T-helper 2 cell treated with Interferon-gamma antibody and Interleukin-4, amounts not matched to agents 5 μg/mL and 100 μg/mL, for 36 hours (primary cell): Measurements from ENCODE around the gene PSEN2.
"Not testable (repeated sequence)": the region's sequence is repeated elsewhere in the genome, so short reads cannot be mapped to it uniquely, and the experiment has no call there.

Experiments used
- DNase-seq: peaks from one replicate; pipeline ENCODE4 v3.0.0; 2021; ENCODE audit warnings: low spot score
- H3K27ac Mint-ChIP-seq: one replicate; pipeline ENCODE4 v1.8.0; 2021; ENCODE audit warnings: mild to moderate bottlenecking, mixed read lengths
- H3K27me3 Mint-ChIP-seq: one replicate; pipeline ENCODE4 v1.8.0; 2021; ENCODE audit warnings: low read depth, mixed read lengths
- H3K36me3 Mint-ChIP-seq: one replicate; pipeline ENCODE4 v1.8.0; 2021; ENCODE audit warnings: low read depth, mixed read lengths
- H3K4me1 Mint-ChIP-seq: one replicate; pipeline ENCODE4 v1.8.0; 2021; ENCODE audit warnings: low read depth, mixed read lengths
- H3K4me3 Mint-ChIP-seq: one replicate; pipeline ENCODE4 v1.8.0; 2022; ENCODE audit warnings: mild to moderate bottlenecking, moderate library complexity, mixed read lengths
- H3K9me3 Mint-ChIP-seq: one replicate; pipeline ENCODE4 v1.8.0; 2021; ENCODE audit warnings: mixed read lengths

Gene PSEN2

GRCh38 chr1:226902601-226903000 is 32.2 kb downstream of the PSEN2 start:
- H3K9me3 Mint-ChIP-seq = no peaks in the 10 kb centered on the region
- H3K27me3 Mint-ChIP-seq = no peaks in the 10 kb centered on the region
- no peaks in the 10 kb centered on the region for H3K36me3 Mint-ChIP-seq
- H3K27ac Mint-ChIP-seq = no peak overlapping the region
- no peaks in the 10 kb centered on the region for H3K4me1 Mint-ChIP-seq
- no peak for DNase-seq
- no peak overlapping the region for H3K4me3 Mint-ChIP-seq

- Mint-ChIP-seq H3K9me3 (no peaks in the 10 kb centered on the region), H3K27me3 (no peaks in the 10 kb centered on the region), H3K4me3 (no peak overlapping the region), H3K36me3 (no peaks in the 10 kb centered on the region), H3K4me1 (no peaks in the 10 kb centered on the region), H3K27ac (peak overlapping the region; percentile 21)
- DNase-seq = no peak
Observed at GRCh38 chr1:226903819-226904716, 33.7 kb downstream of the PSEN2 start.

- no peaks in the 10 kb centered on the region for H3K9me3 Mint-ChIP-seq
- H3K36me3 Mint-ChIP-seq = no peaks in the 10 kb centered on the region
- no peak overlapping the region for H3K27ac Mint-ChIP-seq
- H3K27me3 Mint-ChIP-seq = no peaks in the 10 kb centered on the region
- H3K4me3 Mint-ChIP-seq = no peak overlapping the region
- no peak for DNase-seq
- H3K4me1 Mint-ChIP-seq = no peaks in the 10 kb centered on the region
Observed at GRCh38 chr1:226904772-226905171, 34.4 kb downstream of the PSEN2 start.

- no peak overlapping the region for H3K4me3 Mint-ChIP-seq
- H3K9me3 Mint-ChIP-seq = no peaks in the 10 kb centered on the region
- no peaks in the 10 kb centered on the region for H3K27me3 Mint-ChIP-seq
- H3K4me1 Mint-ChIP-seq = no peaks in the 10 kb centered on the region
- no peak overlapping the region for H3K27ac Mint-ChIP-seq
- peaks cover 4% of the 10 kb centered on the region for H3K36me3 Mint-ChIP-seq
- DNase-seq = no peak
Observed at GRCh38 chr1:226908419-226908818, 38.0 kb downstream of the PSEN2 start.

GRCh38 chr1:226908913-226909312 is 38.5 kb downstream of the PSEN2 start:
- H3K27ac Mint-ChIP-seq = no peak overlapping the region
- no peaks in the 10 kb centered on the region for H3K4me1 Mint-ChIP-seq
- H3K36me3 Mint-ChIP-seq = peaks cover 4% of the 10 kb centered on the region
- no peaks in the 10 kb centered on the region for H3K9me3 Mint-ChIP-seq
- no peaks in the 10 kb centered on the region for H3K27me3 Mint-ChIP-seq
- H3K4me3 Mint-ChIP-seq = no peak overlapping the region
- no peak for DNase-seq

GRCh38 chr1:226912587-226913176 is 42.3 kb downstream of the PSEN2 start:
- Mint-ChIP-seq H3K27ac (no peak overlapping the region), H3K9me3 (no peaks in the 10 kb centered on the region), H3K4me1 (peaks cover 17% of the 10 kb centered on the region), H3K36me3 (peaks cover 4% of the 10 kb centered on the region), H3K27me3 (no peaks in the 10 kb centered on the region), H3K4me3 (no peak overlapping the region)
- no peak for DNase-seq

GRCh38 chr1:226915672-226915995 is 45.2 kb downstream of the PSEN2 start:
- no peaks in the 10 kb centered on the region for H3K27me3 Mint-ChIP-seq
- peaks cover 17% of the 10 kb centered on the region for H3K4me1 Mint-ChIP-seq
- peak overlapping the region; percentile 29 for H3K27ac Mint-ChIP-seq
- H3K36me3 Mint-ChIP-seq = no peaks in the 10 kb centered on the region
- no peaks in the 10 kb centered on the region for H3K9me3 Mint-ChIP-seq
- DNase-seq = no peak
- no peak overlapping the region for H3K4me3 Mint-ChIP-seq

GRCh38 chr1:226916497-226916896 is 46.1 kb downstream of the PSEN2 start:
- Mint-ChIP-seq H3K27ac (no peak overlapping the region), H3K4me3 (no peak overlapping the region), H3K27me3 (no peaks in the 10 kb centered on the region), H3K4me1 (peaks cover 17% of the 10 kb centered on the region), H3K9me3 (no peaks in the 10 kb centered on the region), H3K36me3 (no peaks in the 10 kb centered on the region)
- no peak for DNase-seq

GRCh38 chr1:226919587-226919986 is 49.2 kb downstream of the PSEN2 start:
- Mint-ChIP-seq H3K4me1 (peaks cover 14% of the 10 kb centered on the region), H3K9me3 (no peaks in the 10 kb centered on the region), H3K36me3 (no peaks in the 10 kb centered on the region), H3K4me3 (no peak overlapping the region), H3K27ac (no peak overlapping the region), H3K27me3 (no peaks in the 10 kb centered on the region)
- DNase-seq = no peak

GRCh38 chr1:226919995-226920394 is 49.6 kb downstream of the PSEN2 start:
- H3K4me1 Mint-ChIP-seq = peaks cover 11% of the 10 kb centered on the region
- no peak overlapping the region for H3K4me3 Mint-ChIP-seq
- H3K27ac Mint-ChIP-seq = no peak overlapping the region
- no peaks in the 10 kb centered on the region for H3K9me3 Mint-ChIP-seq
- H3K27me3 Mint-ChIP-seq = no peaks in the 10 kb centered on the region
- DNase-seq = no peak
- H3K36me3 Mint-ChIP-seq = no peaks in the 10 kb centered on the region

GRCh38 chr1:226920446-226920894 is 50.1 kb downstream of the PSEN2 start:
- Mint-ChIP-seq H3K27me3 (no peaks in the 10 kb centered on the region), H3K27ac (no peak overlapping the region), H3K36me3 (no peaks in the 10 kb centered on the region), H3K4me1 (peaks cover 7% of the 10 kb centered on the region), H3K9me3 (no peaks in the 10 kb centered on the region), H3K4me3 (no peak overlapping the region)
- DNase-seq = no peak

- Mint-ChIP-seq H3K4me1 (peaks cover 4% of the 10 kb centered on the region), H3K9me3 (no peaks in the 10 kb centered on the region), H3K36me3 (no peaks in the 10 kb centered on the region), H3K27ac (no peak overlapping the region), H3K27me3 (no peaks in the 10 kb centered on the region), H3K4me3 (no peak overlapping the region)
- no peak for DNase-seq
Observed at GRCh38 chr1:226921504-226921903, 51.1 kb downstream of the PSEN2 start.

GRCh38 chr1:226929260-226930111 is 59.1 kb downstream of the PSEN2 start:
- not testable (repeated sequence) for H3K36me3 Mint-ChIP-seq, H3K27me3 Mint-ChIP-seq, DNase-seq, H3K27ac Mint-ChIP-seq, H3K4me3 Mint-ChIP-seq, H3K4me1 Mint-ChIP-seq
- peaks cover 19% of the 10 kb centered on the region for H3K9me3 Mint-ChIP-seq
